LNCaP clone FGC (cell line): ENCODE data around the gene TEX22.

Experiments
- DNase-seq: peaks from one replicate; pipeline ENCODE4 v3.0.0-alpha.2; 2011; ENCODE audit warnings: low read depth
- H3K4me3 ChIP-seq: 2 replicates; pipeline ENCODE4 v1.5.1; 2011; ENCODE audit warnings: mild to moderate bottlenecking, low read depth, low read length, control low read depth
- TF ChIP-seq, protein P1 (sequence below): IDR thresholded peaks from 2 replicates; pipeline ENCODE4 v1.5.1; 2012; ENCODE audit warnings: mild to moderate bottlenecking; ENCODE audit not compliant: control insufficient read depth, insufficient read depth; ENCODE audit errors: extremely low read depth

The TEX22 gene

DNA sequence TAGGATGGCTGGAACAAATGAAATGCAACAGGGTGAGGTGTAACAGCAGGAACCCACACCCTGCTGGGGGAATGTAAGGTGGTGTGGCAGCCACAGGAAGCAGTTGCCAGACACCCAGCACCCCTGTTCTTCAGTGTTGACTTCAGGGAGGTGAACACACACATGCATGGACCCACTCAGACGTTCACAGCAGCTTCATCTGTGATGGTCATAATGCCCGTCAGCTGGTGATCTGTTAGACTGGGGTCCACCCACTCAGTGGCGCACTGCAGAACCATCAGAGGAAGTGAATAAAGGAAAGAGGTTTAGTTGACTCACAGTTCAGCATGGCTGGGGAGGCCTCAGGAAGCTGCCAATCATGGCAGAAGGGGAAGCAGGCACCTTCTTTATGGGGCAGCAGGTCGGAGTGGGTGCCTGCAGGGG lies 22.7 kb upstream of the TEX22 start:
- no peak overlapping the region for H3K4me3 ChIP-seq
- DNase-seq: no peak
- TF ChIP-seq, protein P1, sequence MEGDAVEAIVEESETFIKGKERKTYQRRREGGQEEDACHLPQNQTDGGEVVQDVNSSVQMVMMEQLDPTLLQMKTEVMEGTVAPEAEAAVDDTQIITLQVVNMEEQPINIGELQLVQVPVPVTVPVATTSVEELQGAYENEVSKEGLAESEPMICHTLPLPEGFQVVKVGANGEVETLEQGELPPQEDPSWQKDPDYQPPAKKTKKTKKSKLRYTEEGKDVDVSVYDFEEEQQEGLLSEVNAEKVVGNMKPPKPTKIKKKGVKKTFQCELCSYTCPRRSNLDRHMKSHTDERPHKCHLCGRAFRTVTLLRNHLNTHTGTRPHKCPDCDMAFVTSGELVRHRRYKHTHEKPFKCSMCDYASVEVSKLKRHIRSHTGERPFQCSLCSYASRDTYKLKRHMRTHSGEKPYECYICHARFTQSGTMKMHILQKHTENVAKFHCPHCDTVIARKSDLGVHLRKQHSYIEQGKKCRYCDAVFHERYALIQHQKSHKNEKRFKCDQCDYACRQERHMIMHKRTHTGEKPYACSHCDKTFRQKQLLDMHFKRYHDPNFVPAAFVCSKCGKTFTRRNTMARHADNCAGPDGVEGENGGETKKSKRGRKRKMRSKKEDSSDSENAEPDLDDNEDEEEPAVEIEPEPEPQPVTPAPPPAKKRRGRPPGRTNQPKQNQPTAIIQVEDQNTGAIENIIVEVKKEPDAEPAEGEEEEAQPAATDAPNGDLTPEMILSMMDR: no peak

DNA sequence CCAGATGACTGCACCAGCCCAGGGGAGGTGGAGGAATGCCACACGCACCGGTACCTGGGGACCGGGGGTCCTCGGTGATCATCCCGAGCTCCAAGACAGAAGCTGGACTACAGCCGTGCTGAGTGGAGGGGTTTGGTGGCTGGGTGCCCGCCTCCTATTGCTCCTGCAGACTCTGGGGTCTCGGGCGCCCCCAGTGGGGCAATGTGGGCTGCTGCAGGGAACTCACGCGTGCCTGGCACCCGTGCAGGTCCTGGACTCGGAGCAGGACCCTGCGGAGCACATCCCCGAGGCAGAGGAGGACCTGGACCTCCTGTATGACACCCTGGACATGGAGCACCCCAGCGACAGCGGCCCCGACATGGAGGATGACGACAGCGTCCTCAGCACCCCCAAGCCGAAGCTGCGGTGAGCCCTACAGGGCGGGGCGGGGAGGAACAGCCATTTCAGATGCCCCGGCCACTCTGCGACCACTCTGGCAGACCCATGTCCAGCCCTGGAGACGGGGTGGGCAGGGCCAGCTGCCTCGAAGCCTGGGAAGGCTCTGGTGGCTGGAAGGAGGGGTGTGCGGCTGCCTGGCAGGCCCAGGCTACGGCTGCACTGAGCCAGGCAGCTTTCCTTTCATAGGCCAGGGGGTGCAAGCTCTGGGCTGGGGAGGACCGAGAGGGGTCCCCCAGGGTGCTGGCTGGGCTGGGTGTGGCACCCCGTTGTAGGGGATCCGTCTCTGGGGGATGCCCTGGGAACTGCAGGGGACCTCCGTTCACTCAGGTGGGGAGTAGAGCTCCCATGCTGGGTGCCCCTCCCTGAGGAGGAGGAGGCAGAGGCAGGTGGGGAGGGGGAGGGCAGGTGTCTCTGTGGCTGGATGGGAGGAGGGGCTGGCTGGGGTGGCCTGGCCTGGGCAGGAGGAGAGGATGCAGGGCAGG lies 21.6 kb upstream of the TEX22 start:
- no peak overlapping the region for H3K4me3 ChIP-seq
- TF ChIP-seq, protein P1: no peak
- no peak for DNase-seq

DNA sequence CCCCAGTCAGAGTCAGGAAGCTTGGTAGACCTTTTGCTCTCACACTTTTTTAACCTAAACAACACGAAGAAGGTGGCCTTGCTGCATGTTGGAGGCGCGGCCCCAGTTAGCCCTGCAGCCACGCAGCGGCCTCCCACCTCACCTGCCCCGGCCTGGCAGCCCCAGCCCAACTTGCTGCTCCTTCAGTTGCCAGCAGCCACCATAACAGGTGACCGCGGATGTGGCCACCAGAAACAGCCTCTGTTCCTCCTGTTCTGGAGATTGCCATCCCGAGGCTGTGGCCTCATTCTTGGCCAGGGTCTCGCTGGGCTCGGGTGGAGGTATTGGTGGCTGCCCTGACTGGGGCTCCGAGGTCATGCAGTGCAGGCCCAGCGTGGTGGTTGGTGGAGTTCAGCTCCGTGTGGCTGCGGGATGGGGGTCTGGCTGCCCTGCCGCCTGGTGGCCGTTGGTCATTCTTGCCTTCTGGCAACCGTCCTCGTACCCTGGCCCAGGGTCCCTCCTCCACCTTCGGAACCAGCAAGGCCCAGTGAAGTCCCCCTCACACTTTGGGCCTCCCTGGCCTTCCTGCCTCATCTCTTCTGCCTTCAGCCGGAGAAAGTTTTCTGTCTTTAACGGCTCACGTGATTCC lies 20.7 kb upstream of the TEX22 start:
- TF ChIP-seq, protein P1: no peak
- DNase-seq: no peak
- no peak overlapping the region for H3K4me3 ChIP-seq

DNA sequence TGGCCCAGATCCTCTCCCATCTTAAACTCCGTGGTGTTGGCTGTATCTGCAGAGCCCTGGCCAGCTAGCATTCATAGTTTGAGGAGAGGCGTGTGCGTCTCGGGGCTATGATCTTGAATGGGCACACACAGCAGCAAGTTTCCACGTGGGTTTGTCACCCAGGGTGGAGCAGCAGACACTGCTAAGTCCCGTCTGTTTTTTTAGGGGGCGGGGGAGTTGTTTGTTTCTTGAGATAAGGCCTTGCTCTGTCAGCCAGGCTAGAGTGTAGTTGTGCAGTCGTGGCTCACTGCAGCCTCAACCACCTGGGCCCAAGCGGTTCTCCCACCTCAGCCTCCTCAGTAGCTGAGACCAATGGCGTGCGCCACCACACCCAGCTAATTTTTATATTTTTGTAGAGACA lies 20.1 kb upstream of the TEX22 start:
- no peak for DNase-seq
- TF ChIP-seq, protein P1: no peak
- no peak overlapping the region for H3K4me3 ChIP-seq

DNA sequence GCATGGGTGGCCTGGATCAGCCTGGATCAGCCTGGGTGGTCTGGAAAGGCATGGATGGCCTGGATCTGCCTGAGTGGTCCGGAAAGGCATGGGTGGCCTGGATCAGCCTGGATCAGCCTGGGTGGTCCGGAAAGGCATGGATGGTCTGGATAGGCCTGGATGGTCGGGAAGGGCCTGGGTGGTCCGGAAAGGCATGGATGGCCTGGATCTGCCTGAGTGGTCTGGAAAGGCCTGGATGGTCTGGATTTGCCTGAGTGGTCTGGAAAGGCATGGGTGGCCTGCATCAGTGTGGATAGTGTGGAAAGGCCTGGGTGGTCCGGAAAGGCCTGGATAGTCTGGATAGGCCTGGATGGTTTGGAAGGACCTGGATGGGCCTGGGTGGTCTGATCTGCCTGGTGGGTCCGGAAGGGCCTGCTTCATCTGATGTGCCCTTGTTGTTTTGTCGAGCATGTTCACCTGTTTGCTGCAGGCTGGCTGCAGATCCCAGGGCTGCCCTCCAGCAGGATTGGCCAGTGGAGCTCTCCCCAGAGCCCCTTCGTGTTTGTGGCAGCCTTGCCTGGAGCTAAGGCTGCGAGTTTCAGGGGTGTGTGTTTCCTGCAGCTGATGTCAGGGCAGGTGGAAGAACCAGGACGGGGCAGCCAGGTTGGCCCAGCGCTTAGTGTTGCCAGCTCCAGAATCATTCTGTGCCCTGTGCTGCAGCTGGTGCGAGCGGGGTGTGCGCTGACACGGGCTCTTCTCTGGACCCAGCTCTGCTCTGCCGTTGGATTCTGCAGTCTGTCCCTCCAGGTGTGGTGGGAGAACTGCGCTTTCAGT lies 19.3 kb upstream of the TEX22 start:
- TF ChIP-seq, protein P1: no peak
- DNase-seq: no peak
- H3K4me3 ChIP-seq: no peak overlapping the region

DNA sequence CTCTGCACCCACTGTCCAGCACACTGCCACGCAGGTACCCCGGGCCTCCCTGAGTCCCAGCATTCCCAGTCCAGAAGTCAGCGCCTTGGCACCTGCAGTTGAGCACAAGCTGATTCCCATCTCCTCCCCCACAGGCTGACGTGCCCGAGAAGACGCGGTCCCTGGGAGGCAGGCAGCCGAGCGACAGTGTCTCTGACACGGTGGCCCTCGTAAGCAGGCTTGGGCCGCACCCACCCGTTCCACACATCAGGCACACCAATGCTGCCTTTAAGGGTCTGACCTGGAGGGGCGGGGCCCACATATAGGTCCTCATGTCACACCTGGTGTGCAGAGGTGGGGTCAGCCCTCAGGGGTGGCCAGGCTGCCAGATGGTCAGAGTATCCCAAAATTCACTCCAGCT lies 18.4 kb upstream of the TEX22 start:
- TF ChIP-seq, protein P1: no peak
- no peak for DNase-seq
- no peak overlapping the region for H3K4me3 ChIP-seq
